Endothelial cell of umbilical vein (primary cell): ENCODE data around the gene SEMA6A. TPM values are rescaled to one million over a fixed set of nuclear protein-coding genes. Genes with fewer than 3 reads are reported as not detected.

Source experiments
- BruUV-seq: library from RNA; stranded (reverse); fragments of 400-500 nt; replicated peaks from 2 replicates; lab custom pipeline; 2021; lab: Mats Ljungman, UMichigan
- CTCF ChIA-PET: fragments of 300-600, 350-600 bp; sonication (Branson Sonifier 250); formaldehyde crosslinking; loops from one replicate; lab custom pipeline; 2021; ENCODE audit warnings: antibody characterized with exemption, inconsistent platforms; lab: Charles Lee
- POLR2A ChIA-PET: fragments of 300-600, 350-600 bp; sonication (Branson Sonifier 250); formaldehyde crosslinking; loops from one replicate; lab custom pipeline; 2021; ENCODE audit warnings: antibody characterized with exemption, inconsistent platforms; lab: Charles Lee
- DNase-seq: peaks from one replicate; pipeline ENCODE4 v3.0.0-alpha.2; 2011; ENCODE audit warnings: low read depth, low spot score
- FAIRE-seq: peaks from 2 replicates; lab custom pipeline; 2011; peaks lifted over from hg19 to GRCh38; lab: Jason Lieb, UNC
- H2AFZ ChIP-seq: 2 replicates; pipeline ENCODE4 v1.6.0; 2012; ENCODE audit warnings: low read depth, low read length, control low read depth, inconsistent platforms
- H3K27ac ChIP-seq: 2 replicates; pipeline ENCODE4 v1.5.1; 2011; ENCODE audit warnings: low read depth, mild to moderate bottlenecking, control low read depth, low read length, moderate library complexity; ENCODE audit not compliant: insufficient read depth
- H3K27me3 ChIP-seq, 2 experiments: 2 replicates each; pipeline versions ENCODE4 v1.6.0 to v1.6.1; 2011; ENCODE audit warnings: low read length in 2 of 2, mixed read lengths in 1 of 2; ENCODE audit not compliant: control insufficient read depth in 2 of 2, insufficient read depth in 2 of 2
- H3K36me3 ChIP-seq, 2 experiments: 2 replicates in 1 of 2; 3 replicates in 1 of 2; pipeline ENCODE4 v1.5.1; 2011; ENCODE audit warnings: low read length in 2 of 2, mild to moderate bottlenecking in 1 of 2, moderate library complexity in 1 of 2; ENCODE audit not compliant: control insufficient read depth in 2 of 2, insufficient read depth in 2 of 2; ENCODE audit errors: extremely low read depth in 1 of 2
- H3K4me1 ChIP-seq: 3 replicates; pipeline ENCODE4 v1.5.1; 2011; ENCODE audit warnings: mild to moderate bottlenecking, low read length; ENCODE audit not compliant: control insufficient read depth, insufficient read depth; ENCODE audit errors: extremely low read depth
- H3K4me2 ChIP-seq: 2 replicates; pipeline ENCODE4 v1.6.1; 2011; ENCODE audit warnings: low read length, control low read depth, mixed read lengths; ENCODE audit not compliant: insufficient read depth
- H3K4me3 ChIP-seq, 3 experiments: fragments of 200-600 bp in 1 of 3; sonication (generic), shearing (Covaris generic) in 1 of 3; replicated peaks in 1 of 3; 2 replicates each; pipeline ENCODE4 v1.5.1; 2011 to 2016; ENCODE audit warnings: control low read depth in 3 of 3, low read length in 3 of 3, mild to moderate bottlenecking in 2 of 3, inconsistent platforms in 1 of 3, low read depth in 1 of 3, moderate library complexity in 1 of 3; ENCODE audit not compliant: insufficient read depth in 1 of 3
- H3K79me2 ChIP-seq: 2 replicates; pipeline ENCODE4 v1.6.0; 2012; ENCODE audit warnings: low read length, inconsistent platforms; ENCODE audit not compliant: control insufficient read depth, insufficient read depth
- H3K9ac ChIP-seq: replicated peaks from 2 replicates; pipeline ENCODE3; 2011; ENCODE audit warnings: low read length, control low read depth; ENCODE audit not compliant: insufficient read depth; ENCODE audit errors: extremely low read depth
- H3K9me1 ChIP-seq: replicated peaks from 3 replicates; pipeline ENCODE4 v1.6.0; 2011; ENCODE audit warnings: mild to moderate bottlenecking, low read length; ENCODE audit not compliant: control insufficient read depth, insufficient read depth; ENCODE audit errors: extremely low read depth
- H3K9me3 ChIP-seq: replicated peaks from 2 replicates; pipeline ENCODE4 v1.5.1; 2012; ENCODE audit warnings: low read length, inconsistent platforms; ENCODE audit not compliant: control insufficient read depth, insufficient read depth
- H4K20me1 ChIP-seq: replicated peaks from 2 replicates; pipeline ENCODE3; 2011; ENCODE audit warnings: mild to moderate bottlenecking, low read length; ENCODE audit not compliant: control insufficient read depth, insufficient read depth; ENCODE audit errors: extremely low read depth
- CTCF ChIP-seq, 2 donors: IDR thresholded peaks; 1 replicate in 1 of 2; 2 replicates in 1 of 2; pipeline ENCODE4 v1.5.1; 2011; ENCODE audit warnings: low read length in 2 of 2, mild to moderate bottlenecking in 2 of 2, moderate library complexity in 2 of 2, control low read depth in 1 of 2, inconsistent platforms in 1 of 2, low read depth in 1 of 2; ENCODE audit not compliant: insufficient read depth in 1 of 2; ENCODE audit errors: extremely low read depth in 1 of 2
- EZH2 ChIP-seq: IDR thresholded peaks from 2 replicates; pipeline ENCODE4 v1.6.1; 2012; ENCODE audit warnings: borderline replicate concordance, low read depth, mild to moderate bottlenecking, moderate library complexity, low read length, inconsistent platforms; ENCODE audit not compliant: severe bottlenecking
- FOS ChIP-seq: IDR thresholded peaks from 2 replicates; pipeline ENCODE4 v1.6.1; 2011; ENCODE audit warnings: mild to moderate bottlenecking, low read length, moderate library complexity, borderline replicate concordance; ENCODE audit not compliant: insufficient read depth
- GATA2 ChIP-seq: IDR thresholded peaks from 2 replicates; pipeline ENCODE4 v1.7.0; 2011; ENCODE audit warnings: low read depth, mild to moderate bottlenecking, moderate library complexity, mixed read lengths, low read length; ENCODE audit not compliant: insufficient read length, insufficient read depth
- JUN ChIP-seq: IDR thresholded peaks from 2 replicates; pipeline ENCODE4 v1.6.1; 2011; ENCODE audit warnings: borderline replicate concordance, low read depth; ENCODE audit not compliant: insufficient read length, insufficient read depth
- MAX ChIP-seq: IDR thresholded peaks from 2 replicates; pipeline ENCODE4 v1.6.1; 2011; ENCODE audit not compliant: insufficient read depth, insufficient read length
- MYC ChIP-seq: IDR thresholded peaks from one replicate; pipeline ENCODE4 v1.6.1; 2011; ENCODE audit warnings: mild to moderate bottlenecking, low read depth, low read length
- POLR2A ChIP-seq: IDR thresholded peaks from 2 replicates; pipeline ENCODE4 v1.6.1; 2012; ENCODE audit warnings: low read depth, mild to moderate bottlenecking, control low read depth, low read length
- POLR2AphosphoS5 ChIP-seq: IDR thresholded peaks from 2 replicates; pipeline ENCODE4 v1.6.1; 2012; ENCODE audit warnings: low read depth, mild to moderate bottlenecking, control low read depth, low read length, moderate library complexity; ENCODE audit not compliant: insufficient read depth
- dilution Hi-C: fragments of 300-500 bp; cut with MboI; formaldehyde crosslinking; loops from one replicate; pipeline ENCODE4 v1.15.0; 2019; ENCODE audit warnings: low sequenced_read_pairs; ENCODE audit not compliant: extremely low pct_ligation_motif_present
- intact Hi-C: fragments of 100-400 bp; cut with micrococcal nuclease; formaldehyde crosslinking; loops from one replicate; pipeline ENCODE4 v1.10.0; 2022
- polyA plus RNA-seq, 4 experiments: library from polyadenylated mRNA; depleted of rRNA in 3 of 4; stranded (reverse) in 3 of 4; unstranded in 1 of 4; fragments of >200 nt; gene quantifications; 2 replicates each; pipeline versions ENCODE4 v1.2.1 to v1.2.3, GENCODE V29; 2011 to 2012; ENCODE audit warnings: missing spikeins in 1 of 4
- total RNA-seq: library from RNA; stranded (reverse); gene quantifications from 2 replicates; pipeline ENCODE4 v1.2.3, GENCODE V29; 2021

SEMA6A gene
- total and polyA plus RNA-seq, 2 donors (not counting 3 experiments of a cell fraction or from before 2014, with no cell fraction given) = 0.43 to 1.5 TPM

DNA sequence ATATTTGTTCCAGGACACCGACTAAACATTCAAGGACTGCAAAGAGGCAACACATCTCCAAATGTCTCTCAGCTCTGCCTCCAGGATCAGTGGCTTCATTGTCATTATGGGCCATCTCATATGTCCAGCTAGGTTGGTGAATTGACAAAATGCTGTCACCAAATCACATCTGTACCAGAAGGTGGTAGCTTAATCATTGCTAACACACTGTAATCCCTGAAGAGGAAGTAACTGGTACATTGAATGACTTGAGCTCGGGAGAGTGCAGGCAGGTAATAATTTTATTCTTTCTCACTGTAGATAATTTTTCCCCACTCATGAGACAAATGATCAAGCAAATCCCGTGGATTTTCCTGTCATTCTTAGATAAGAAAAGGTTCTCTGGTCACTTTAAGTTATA, 169.8 kb downstream of the SEMA6A start:
- Histone ChIP-seq H3K9me1 (no peaks in the 10 kb centered on the region), H3K27ac (no peak overlapping the region), H3K4me1 (no peaks in the 10 kb centered on the region), H3K9me3 (no peaks in the 10 kb centered on the region), H3K79me2 (no peaks in the 10 kb centered on the region), H3K27me3 (no peaks in the 10 kb centered on the region), H2AFZ (no peak overlapping the region), H3K4me3 (no peak overlapping the region), H3K9ac (no peak overlapping the region), H3K4me2 (no peak overlapping the region), H4K20me1 (no peaks in the 10 kb centered on the region), H3K36me3 (no peaks in the 10 kb centered on the region)
- DNase-seq = no peak
- ChIA-PET POLR2A (interaction anchor here (1.5 kb wide), 1 partner anchor 85 kb away, joined by 3 read pairs; no protein-coding TSS in a partner anchor), CTCF (no interaction called here)
- dilution Hi-C loops (no loop called here), intact Hi-C loops (no loop called here)
- no TSS peak for BruUV-seq
- no peak for FAIRE-seq
- no peak for TF ChIP-seq CTCF (IDR thresholded peaks at IDR 0.05; ENCODE audit: extremely low read depth in 1 of 2, insufficient read depth in 1 of 2, low read depth in 1 of 2, low read length in 2 of 2)
- no peak for TF ChIP-seq FOS
- TF ChIP-seq POLR2A = no peak
- no peak for TF ChIP-seq MYC

DNA sequence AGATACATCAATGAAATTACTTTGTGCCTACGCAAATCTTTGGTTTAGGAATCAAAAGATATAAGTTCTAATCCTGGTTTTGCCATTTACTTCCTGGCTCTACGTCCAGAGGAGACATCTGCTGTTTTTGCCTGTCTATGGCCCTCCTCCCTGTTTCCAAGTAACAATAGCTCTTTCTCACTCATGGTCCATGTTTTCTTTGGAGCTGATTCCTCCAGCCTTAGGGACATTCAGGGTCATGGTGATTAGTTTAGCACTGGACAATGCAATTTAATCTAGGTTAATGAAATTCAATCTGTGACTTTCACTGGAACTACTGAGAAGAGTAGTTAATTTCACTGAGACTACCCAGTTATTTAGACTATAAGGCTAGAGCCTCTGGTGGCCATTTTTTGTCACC, 170.6 kb downstream of the SEMA6A start:
- no peak for TF ChIP-seq JUN
- no peak for TF ChIP-seq CTCF (IDR thresholded peaks at IDR 0.05; ENCODE audit: extremely low read depth in 1 of 2, insufficient read depth in 1 of 2, low read depth in 1 of 2, low read length in 2 of 2)
- no peak for TF ChIP-seq FOS
- no peak for TF ChIP-seq MAX
- no peak for TF ChIP-seq POLR2AphosphoS5
- no peak for TF ChIP-seq MYC
- TF ChIP-seq POLR2A = no peak
- TF ChIP-seq EZH2 = no peak
- TF ChIP-seq GATA2 = no peak
- no peaks in the 10 kb centered on the region for H3K9me3 ChIP-seq
- H2AFZ ChIP-seq = no peak overlapping the region
- H4K20me1 ChIP-seq = no peaks in the 10 kb centered on the region
- no peak overlapping the region for H3K27ac ChIP-seq
- no peak overlapping the region for H3K4me2 ChIP-seq
- peak; percentile 68 for DNase-seq
- H3K9me1 ChIP-seq = no peaks in the 10 kb centered on the region
- no peaks in the 10 kb centered on the region for H3K27me3 ChIP-seq
- H3K4me3 ChIP-seq = no peak overlapping the region
- no peak overlapping the region for H3K9ac ChIP-seq
- no peaks in the 10 kb centered on the region for H3K4me1 ChIP-seq
- no peaks in the 10 kb centered on the region for H3K36me3 ChIP-seq
- dilution Hi-C loops = no loop called here
- POLR2A ChIA-PET = interaction anchor here (1.5 kb wide), 1 partner anchor 84 kb away, joined by 3 read pairs; no protein-coding TSS in a partner anchor
- BruUV-seq = no TSS peak
- CTCF ChIA-PET = interaction anchor here (0.6 to 1.0 kb wide), 3 partner anchors 9 to 171 kb away, joined by 3 to 4 read pairs (median 3); no protein-coding TSS in a partner anchor
- FAIRE-seq = peak; percentile 61
- intact Hi-C loops = no loop called here
- H3K79me2 ChIP-seq = no peaks in the 10 kb centered on the region
